ENCODE results near the gene RASA3. TPM values are rescaled to one million over a fixed set of nuclear protein-coding genes. Genes with fewer than 3 reads are reported as not detected.

Gene RASA3
- total and polyA plus RNA-seq, 2 of the 8 experiments (the other 6 are each of a cell fraction or from before 2014, with no cell fraction given), result 7.5 to 21.9 TPM

GRCh38 chr13:114164681-114165429 lies 32.4 kb upstream of the RASA3 start:
- no peaks in the 10 kb centered on the region for H3K36me3 ChIP-seq (ENCODE audit: control insufficient read depth in 2 of 4, insufficient read depth in 4 of 4, low read length in 3 of 4)
- H2BK15ac ChIP-seq (ENCODE audit: low read length), result no peak overlapping the region
- no peak overlapping the region for H3K56ac ChIP-seq (replicated peaks; ENCODE audit: insufficient read length, low read depth, low read length)
- no peak for FAIRE-seq
- no peak overlapping the region for H2BK120ac ChIP-seq (replicated peaks; ENCODE audit: low read depth, low read length)
- WGBS, 2 experiments (ENCODE audit: extremely low coverage in 1 of 2, insufficient coverage in 1 of 2, insufficient read length in 1 of 2, insufficient replicate concordance in 2 of 2, low coverage in 1 of 2, low lambda C conversion rate in 2 of 2, missing lambda C conversion rate in 1 of 2), result 86% methylated on average over 26 of the region's 26 CpGs; no CpG with 5 or more reads in 1 of the 2 experiments
- H3K79me1 ChIP-seq (ENCODE audit: low read depth, low read length), result no peaks in the 10 kb centered on the region
- no peak overlapping the region for H2BK5ac ChIP-seq (ENCODE audit: low read depth, low read length)
- H3K9ac ChIP-seq (replicated peaks in 1 of 4; ENCODE audit: extremely low read depth in 1 of 4, low read depth in 3 of 4, low read length in 3 of 4), result no peak overlapping the region
- no peak overlapping the region for H3K4me3 ChIP-seq (ENCODE audit: extremely low read depth in 1 of 4, insufficient read depth in 2 of 4, low read depth in 3 of 4, low read length in 4 of 4)
- no peak overlapping the region for H2BK12ac ChIP-seq (ENCODE audit: low read depth, low read length)
- no peak overlapping the region for H3K4me2 ChIP-seq (ENCODE audit: insufficient read depth in 1 of 2, low read depth in 2 of 2, low read length in 2 of 2)
- ChIA-PET CTCF (ENCODE audit: partially characterized antibody) (interaction anchor here (1.3 to 2.0 kb wide), 4 partner anchors 14 to 60 kb away, joined by 3 to 5 read pairs (median 4); partner anchors contain the start of gene CFAP97D2), POLR2A (ENCODE audit: partially characterized antibody) (interaction anchor here (1.3 kb wide), 1 partner anchor 14 kb away, joined by 3 read pairs; the partner anchor contains the start of gene CFAP97D2)
- H4K20me1 ChIP-seq (replicated peaks in 1 of 2; ENCODE audit: control insufficient read depth in 1 of 2, insufficient read depth in 2 of 2, low read length in 2 of 2), result no peaks in the 10 kb centered on the region
- H2AFZ ChIP-seq (ENCODE audit: low read length), result no peak overlapping the region
- no peaks in the 10 kb centered on the region for H3K4me1 ChIP-seq (replicated peaks in 1 of 4; ENCODE audit: control insufficient read depth in 3 of 4, insufficient read depth in 4 of 4, low read length in 3 of 4)
- H3K79me2 ChIP-seq (ENCODE audit: control insufficient read depth in 1 of 2, insufficient read depth in 2 of 2, low read length in 2 of 2), result no peaks in the 10 kb centered on the region
- H3K18ac ChIP-seq (ENCODE audit: extremely low read depth, low read length), result no peak overlapping the region
- peaks cover 0 to 2% (median 0%) of the 10 kb centered on the region in 4 experiments; a peak in 1 of 7 replicates for H3K27me3 ChIP-seq (replicated peaks in 1 of 4; ENCODE audit: control insufficient read depth in 3 of 4, extremely low read depth in 1 of 4, insufficient read depth in 3 of 4, low read length in 3 of 4)
- H3K4ac ChIP-seq (replicated peaks; ENCODE audit: insufficient read length, low read depth, low read length), result no peak overlapping the region
- no peak overlapping the region for H4K5ac ChIP-seq (ENCODE audit: insufficient read length, low read depth, low read length)
- H3K23ac ChIP-seq (ENCODE audit: insufficient read length), result no peak overlapping the region
- no peak overlapping the region for H3K14ac ChIP-seq (ENCODE audit: insufficient read length)
- no peak for DNase-seq (ENCODE audit: low read depth in 1 of 2, low spot score in 2 of 2)
- no peaks in the 10 kb centered on the region for H3K23me2 ChIP-seq (ENCODE audit: low read depth, low read length)
- no peak overlapping the region for H4K91ac ChIP-seq (replicated peaks; ENCODE audit: insufficient read length, low read length)
- H4K8ac ChIP-seq (ENCODE audit: extremely low read depth, insufficient read depth, low read length), result no peak overlapping the region
- no peak overlapping the region; the same call in 1 of the 2 replicates for H2AK5ac ChIP-seq (ENCODE audit: low read depth, low read length)
- no peak overlapping the region for H2BK20ac ChIP-seq (ENCODE audit: low read length)
- no peaks in the 10 kb centered on the region for H3K9me3 ChIP-seq (ENCODE audit: insufficient read depth in 2 of 2, low read depth in 1 of 2, low read length in 1 of 2)
- no peak overlapping the region for H3K27ac ChIP-seq (ENCODE audit: low read depth, low read length)
- no peak for TF ChIP-seq JUND (IDR thresholded peaks at IDR 0.05; ENCODE audit: low read length)
- no peak for TF ChIP-seq USF2 (IDR thresholded peaks at IDR 0.05; ENCODE audit: low read length)
- no peak for TF ChIP-seq SRF (IDR thresholded peaks at IDR 0.05; ENCODE audit: low read depth, low read length)
- TF ChIP-seq CTCF (IDR thresholded peaks at IDR 0.05; ENCODE audit: control extremely low read depth in 1 of 3, insufficient read depth in 1 of 3, low read depth in 1 of 3, low read length in 3 of 3), result no peak
- no peak for TF ChIP-seq BRCA1 (IDR thresholded peaks at IDR 0.05; ENCODE audit: low read depth, low read length)
